Mononuclear cell (primary cell): ENCODE data around the gene RASSF5. TPM values are rescaled to one million over a fixed set of nuclear protein-coding genes. Genes with fewer than 3 reads are reported as not detected.

Experiments
- H3K27me3 ChIP-seq: 2 replicates; pipeline ENCODE4 v1.6.0; 2011; ENCODE audit warnings: low read length, control low read depth; ENCODE audit not compliant: insufficient read depth
- H3K4me1 ChIP-seq: 2 replicates; pipeline ENCODE4 v1.5.1; 2011; ENCODE audit warnings: mild to moderate bottlenecking, low read length, control low read depth; ENCODE audit not compliant: insufficient read depth
- H3K4me3 ChIP-seq: 2 replicates; pipeline ENCODE4 v1.5.1; 2011; ENCODE audit warnings: mild to moderate bottlenecking, low read length, moderate library complexity
- H3K9me3 ChIP-seq: 2 replicates; pipeline ENCODE4 v1.5.1; 2011; ENCODE audit warnings: low read depth, mild to moderate bottlenecking, control low read depth, low read length
- total RNA-seq: library from RNA; depleted of rRNA; stranded (reverse); fragments of >200 nt; gene quantifications from one replicate; pipeline ENCODE4 v1.2.3, GENCODE V29; 2012

RASSF5 gene
- total RNA-seq, 1 donor: 209 TPM

DNA sequence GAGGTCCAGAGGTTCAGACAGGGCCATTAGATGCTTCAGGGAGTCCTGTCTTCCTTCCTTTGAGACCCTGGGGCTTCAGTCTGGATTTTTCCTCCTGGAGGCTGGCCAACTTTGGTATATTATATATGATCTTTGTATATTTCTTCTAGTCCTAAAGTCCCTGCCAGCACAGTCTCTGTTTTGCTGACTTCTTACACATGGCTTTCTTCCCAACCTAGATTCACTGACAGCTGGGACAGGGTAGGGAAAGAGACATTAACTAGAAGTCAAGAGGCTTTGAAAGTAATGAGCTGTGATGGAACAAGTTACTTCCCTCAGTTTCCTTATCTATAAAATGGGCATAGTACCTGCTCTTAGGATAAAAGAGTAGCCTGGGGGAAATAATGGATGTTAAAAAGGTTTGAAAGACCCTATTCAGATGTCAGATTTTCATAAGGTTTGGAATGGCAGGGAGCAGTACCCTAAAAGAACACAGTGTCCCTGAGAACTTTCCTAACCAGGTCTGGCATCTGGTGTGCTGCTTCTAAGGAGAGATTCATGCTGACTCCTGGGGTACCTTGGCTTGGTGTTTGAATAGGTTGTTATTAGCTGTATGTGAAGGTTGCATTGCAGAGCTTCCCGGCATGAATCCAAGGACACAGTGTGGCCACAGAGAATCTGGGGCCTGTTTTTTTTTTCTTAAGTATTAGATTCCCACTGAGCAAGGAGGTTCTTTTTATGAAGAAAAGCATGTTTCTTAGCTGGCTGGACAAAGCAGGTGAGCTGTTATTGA lies 47.6 kb downstream of the RASSF5 start:
- H3K27me3 ChIP-seq: no peaks in the 10 kb centered on the region
- H3K9me3 ChIP-seq: no peaks in the 10 kb centered on the region
- H3K4me3 ChIP-seq: no peak overlapping the region
- H3K4me1 ChIP-seq: peaks cover 72% of the 10 kb centered on the region

DNA sequence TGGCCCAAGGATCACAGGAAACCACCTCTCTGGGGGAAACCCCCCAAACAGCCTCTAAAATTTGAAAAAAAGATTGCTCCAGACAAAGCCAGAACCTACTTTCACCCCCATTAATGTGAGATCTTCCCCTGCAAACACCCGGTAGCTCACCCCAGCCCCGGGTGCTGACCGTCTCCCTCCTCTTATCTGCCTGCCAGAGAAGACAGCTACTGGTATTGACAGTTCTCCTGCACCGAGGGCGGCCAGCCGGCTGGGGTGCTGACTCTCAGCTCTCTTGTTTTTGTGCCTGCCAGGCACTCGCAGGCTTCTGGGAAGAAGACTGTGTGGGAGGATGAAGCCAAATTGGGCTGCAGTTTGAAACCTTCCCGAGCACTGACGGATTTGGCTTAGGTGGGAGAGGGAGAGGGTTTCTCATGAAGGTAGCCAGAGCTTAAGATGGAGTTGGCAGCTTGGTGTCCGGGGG lies 48.2 kb downstream of the RASSF5 start:
- Histone ChIP-seq H3K4me3 (no peak overlapping the region), H3K27me3 (no peaks in the 10 kb centered on the region), H3K4me1 (peaks cover 78% of the 10 kb centered on the region), H3K9me3 (no peaks in the 10 kb centered on the region)

DNA sequence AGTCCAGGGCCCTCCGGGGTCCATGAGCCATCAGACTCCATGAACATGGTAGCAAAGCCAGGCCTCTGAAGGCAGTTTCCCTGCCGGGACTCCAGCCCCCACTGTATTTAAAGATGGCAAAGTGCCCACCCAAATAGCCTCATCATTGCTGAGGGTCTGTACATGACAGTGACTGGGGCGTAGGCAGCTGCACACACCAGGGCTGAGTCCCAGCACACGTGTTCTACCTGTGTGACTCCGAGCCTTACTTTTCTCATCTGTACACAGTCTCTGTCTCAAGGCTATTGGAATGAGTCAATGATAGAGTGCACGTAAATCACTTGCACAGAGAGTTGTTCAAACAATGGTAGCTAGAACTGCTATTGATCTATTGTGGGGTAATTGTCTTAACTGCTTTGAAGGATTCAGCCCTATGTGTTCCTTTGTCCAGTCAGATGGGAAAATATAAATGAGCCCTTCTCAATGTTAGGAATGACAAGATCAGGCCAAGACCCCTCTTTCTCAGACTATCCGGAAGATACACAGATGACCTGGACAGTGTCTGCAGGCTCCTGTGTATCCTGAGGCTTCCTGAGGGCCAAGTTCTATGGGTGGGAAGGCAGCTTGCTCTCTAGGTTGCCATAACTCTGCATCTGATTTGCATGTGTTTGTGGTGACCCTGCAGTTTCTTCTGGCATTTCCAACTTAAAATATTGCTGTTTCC lies 48.9 kb downstream of the RASSF5 start:
- no peaks in the 10 kb centered on the region for H3K27me3 ChIP-seq
- H3K4me1 ChIP-seq: peaks cover 79% of the 10 kb centered on the region
- no peak overlapping the region for H3K4me3 ChIP-seq
- no peaks in the 10 kb centered on the region for H3K9me3 ChIP-seq

DNA sequence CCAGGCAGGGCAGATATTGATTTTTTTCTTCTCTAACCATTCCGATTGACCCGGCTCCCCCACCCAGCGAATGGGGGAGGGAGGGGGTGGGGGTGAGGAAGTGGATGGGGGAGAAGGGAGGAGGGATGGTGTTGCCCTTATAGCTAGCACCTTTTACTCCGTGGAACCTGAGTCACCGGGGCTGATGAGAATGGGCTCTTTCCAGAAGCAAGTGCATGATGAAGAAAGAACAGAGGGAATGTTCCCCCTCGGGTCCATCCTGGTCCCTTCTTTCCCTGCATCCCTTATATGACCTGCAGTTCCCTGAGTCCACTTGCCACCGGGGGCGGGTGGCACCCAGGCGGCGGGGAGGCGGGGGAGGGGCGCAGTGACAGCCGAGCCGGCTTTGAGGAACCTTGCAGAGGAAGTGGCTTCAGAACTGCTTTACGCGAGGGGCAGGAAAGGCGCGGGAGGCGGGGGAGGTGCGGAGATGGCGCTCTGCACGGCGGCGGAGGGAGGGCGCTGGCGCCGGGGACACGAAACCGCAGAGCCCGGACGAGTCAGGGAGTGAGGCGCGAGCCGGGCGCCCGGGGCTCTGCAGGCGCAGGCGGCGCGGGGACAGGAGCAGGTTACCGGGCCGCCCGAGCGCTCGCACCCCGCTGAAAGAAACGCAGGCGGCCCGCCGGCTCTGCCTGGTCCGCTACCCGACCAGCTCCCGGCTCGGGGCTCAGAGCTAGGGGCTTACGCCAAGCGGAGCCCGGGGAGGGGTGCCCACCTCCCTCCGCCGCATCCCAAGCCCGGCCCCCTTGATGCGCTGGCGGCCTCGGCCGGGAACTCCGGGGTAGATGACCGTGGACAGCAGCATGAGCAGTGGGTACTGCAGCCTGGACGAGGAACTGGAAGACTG lies 49.7 kb downstream of the RASSF5 start:
- H3K27me3 ChIP-seq: no peaks in the 10 kb centered on the region
- H3K4me1 ChIP-seq: peaks cover 79% of the 10 kb centered on the region
- H3K9me3 ChIP-seq: no peaks in the 10 kb centered on the region
- H3K4me3 ChIP-seq: peak overlapping the region; percentile 94

DNA sequence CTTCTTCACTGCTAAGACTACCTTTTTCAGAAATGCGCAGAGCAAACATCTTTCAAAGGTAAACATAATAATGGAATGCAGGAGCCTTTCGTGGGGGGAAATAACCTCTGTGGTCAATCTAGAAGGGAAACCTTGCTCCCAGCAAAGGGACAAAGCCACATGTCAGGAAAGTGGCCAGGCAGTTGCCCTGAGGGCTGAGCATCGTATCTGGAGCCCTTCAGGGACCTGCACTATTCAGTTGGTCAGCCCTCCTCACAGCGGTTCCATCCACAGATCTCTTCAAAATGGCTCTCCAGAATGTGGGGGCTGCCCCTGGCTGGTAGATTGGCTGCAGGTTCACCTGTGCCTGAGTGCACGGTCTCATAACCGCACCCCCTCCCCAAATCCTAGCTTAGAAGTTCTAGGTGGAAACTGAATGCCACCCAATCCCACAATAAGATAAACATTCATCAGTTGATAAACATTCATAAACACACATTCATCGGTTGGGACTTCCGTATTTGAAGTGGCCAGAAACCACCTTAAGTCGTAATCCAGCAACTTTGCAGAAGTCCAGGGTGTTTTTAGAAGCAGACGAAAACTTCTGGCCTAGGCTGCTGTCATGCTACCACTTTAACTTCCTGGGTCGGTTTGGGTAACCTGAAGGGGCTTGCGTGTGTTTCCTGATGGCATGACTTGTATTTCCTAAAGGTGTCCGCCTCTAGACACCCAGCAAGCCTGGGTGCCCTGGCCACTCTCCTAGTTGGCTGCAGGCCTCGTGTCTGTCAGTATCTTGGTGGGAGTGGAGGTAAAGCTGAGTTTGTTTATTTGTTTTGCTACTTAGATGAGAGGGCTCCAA lies 50.5 kb downstream of the RASSF5 start:
- Histone ChIP-seq H3K27me3 (no peaks in the 10 kb centered on the region), H3K9me3 (no peaks in the 10 kb centered on the region), H3K4me3 (peak overlapping the region; percentile 94), H3K4me1 (peaks cover 80% of the 10 kb centered on the region)

DNA sequence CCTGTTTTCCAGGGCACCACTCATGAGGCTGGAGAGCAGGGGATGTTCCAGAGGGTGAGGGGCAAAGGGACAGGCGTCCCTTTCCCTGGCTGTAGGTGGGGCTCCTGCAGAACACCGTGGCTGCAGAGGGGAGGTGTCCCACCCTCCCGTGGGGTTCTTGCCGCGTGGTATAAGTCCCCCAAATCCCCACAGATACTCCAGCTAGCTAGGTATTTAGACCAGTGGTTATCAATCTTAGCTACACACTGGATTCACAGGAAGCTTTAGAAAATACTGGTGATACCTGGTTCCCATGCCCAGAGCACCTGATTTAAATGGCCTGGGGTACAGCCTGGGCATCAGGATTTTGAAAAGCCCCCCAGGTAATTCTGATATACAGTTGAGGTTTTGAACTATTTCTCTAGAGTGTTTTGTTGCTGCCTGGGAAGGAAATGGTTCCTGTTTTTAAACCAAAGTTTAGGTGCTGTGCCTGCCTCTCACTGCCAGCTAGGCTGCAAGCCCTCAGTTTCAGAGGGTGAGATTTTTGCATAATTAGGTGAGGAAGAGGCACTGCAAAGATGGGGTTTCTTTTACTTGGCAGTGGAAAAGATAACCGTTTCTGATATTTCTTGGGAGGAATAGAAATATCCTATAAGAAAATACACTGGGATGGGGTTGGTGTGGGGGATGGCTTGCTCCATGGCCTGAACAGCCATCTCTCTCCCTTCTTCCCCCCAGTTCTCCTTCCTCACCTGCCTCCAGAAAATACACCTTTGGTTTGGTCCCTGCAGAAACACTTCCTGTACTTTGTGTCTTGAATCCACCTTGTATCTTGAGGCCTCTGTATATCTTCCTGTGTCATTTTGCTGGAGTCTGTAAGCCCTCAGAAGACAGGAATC lies 51.7 kb downstream of the RASSF5 start:
- Histone ChIP-seq H3K4me1 (peaks cover 89% of the 10 kb centered on the region), H3K4me3 (peak overlapping the region; percentile 94), H3K9me3 (no peaks in the 10 kb centered on the region), H3K27me3 (no peaks in the 10 kb centered on the region)

DNA sequence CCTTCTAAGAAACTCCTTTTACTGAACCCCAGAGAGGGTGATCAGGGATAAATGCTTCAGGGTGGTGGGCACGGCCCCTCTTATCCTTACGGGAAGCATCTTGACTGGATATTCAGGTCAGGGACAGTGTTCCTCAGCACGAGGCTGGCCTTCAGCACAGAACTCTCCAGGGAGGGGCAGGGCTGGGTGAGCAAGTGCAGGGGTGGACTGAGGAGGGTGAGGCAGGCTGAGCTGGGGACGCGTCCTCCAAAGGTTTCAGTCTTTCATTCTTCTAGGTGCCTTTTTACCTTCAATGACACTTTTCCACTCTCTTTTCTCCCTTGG lies 52.3 kb downstream of the RASSF5 start:
- Histone ChIP-seq H3K9me3 (no peaks in the 10 kb centered on the region), H3K4me3 (peak overlapping the region; percentile 94), H3K4me1 (peaks cover 89% of the 10 kb centered on the region), H3K27me3 (no peaks in the 10 kb centered on the region)

DNA sequence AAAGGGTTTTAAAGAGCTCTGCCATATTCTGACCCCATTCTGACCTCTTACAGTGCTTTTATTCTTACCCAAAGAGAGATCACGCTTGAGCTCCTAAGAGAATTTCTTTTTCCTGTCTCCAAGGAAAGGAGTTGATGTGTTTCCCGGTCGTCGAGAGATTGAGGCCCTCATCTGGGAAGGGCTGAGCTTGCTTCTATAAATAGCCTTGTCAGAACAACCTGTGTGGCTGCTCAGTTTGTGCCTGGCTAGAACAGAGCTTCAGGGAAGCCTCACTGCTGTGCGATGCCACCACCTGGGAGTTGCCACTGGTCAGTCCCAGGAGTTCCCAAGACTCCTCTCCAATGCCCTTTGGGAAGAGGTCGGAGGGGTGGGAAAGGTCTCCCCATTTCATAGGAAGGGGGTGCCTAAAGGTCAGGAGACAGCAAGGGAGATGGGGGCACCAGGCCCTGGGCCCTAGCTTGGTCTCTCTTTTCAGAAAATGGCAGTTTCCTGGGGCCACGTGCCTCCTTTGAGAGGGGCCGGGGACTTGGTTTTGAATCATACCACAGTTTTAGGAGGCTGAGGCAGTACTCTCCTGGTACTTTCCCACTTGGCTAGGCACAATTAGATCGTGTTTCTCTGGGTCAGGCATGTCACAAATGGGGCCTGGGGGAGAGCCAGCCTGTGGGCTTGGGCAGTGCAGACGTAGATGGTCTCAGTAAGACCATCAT lies 52.8 kb downstream of the RASSF5 start:
- Histone ChIP-seq H3K4me1 (peaks cover 89% of the 10 kb centered on the region), H3K27me3 (no peaks in the 10 kb centered on the region), H3K9me3 (no peaks in the 10 kb centered on the region), H3K4me3 (peak overlapping the region; percentile 94)

DNA sequence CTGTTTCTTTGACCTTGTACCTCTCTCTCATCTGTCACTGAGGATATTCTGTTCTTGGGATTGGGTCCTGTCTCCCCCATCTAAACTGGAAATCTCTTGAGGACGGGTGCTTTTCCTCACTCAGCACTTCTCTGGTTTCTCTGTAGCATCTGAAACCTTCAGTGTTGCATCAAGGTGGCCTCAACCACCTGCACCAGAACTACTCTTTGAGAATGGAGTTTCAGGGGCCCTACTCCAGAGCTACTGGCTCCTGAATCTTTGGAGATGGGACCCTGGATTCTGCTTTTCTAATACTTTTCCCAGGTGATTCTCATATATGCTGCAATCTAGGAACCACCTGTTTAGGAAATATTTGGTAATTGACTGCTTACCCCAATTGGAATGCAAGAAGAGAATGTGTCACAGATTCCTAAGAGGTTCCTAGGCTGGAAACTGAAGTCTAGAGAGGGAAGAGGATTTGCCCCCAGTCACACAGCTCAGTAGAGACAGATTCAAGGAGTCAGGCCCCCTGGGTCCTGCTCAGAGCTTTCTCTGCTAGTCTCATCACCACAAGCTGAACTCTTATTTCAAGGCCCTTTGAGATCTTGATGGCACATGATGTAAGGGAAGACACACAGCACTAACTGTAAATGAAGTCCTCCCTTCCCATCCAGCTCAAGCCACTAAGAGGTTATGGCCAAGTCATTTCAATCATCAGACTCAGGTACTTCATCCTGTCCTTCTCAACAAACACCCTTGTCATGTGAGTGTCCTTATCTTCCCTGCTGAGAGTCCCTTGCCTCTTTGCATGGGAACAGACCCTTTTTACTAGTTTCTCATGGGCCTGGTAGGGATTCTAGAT lies 56.3 kb downstream of the RASSF5 start:
- H3K9me3 ChIP-seq: no peaks in the 10 kb centered on the region
- H3K4me3 ChIP-seq: no peak overlapping the region
- H3K27me3 ChIP-seq: no peaks in the 10 kb centered on the region
- peaks cover 100% of the 10 kb centered on the region for H3K4me1 ChIP-seq

DNA sequence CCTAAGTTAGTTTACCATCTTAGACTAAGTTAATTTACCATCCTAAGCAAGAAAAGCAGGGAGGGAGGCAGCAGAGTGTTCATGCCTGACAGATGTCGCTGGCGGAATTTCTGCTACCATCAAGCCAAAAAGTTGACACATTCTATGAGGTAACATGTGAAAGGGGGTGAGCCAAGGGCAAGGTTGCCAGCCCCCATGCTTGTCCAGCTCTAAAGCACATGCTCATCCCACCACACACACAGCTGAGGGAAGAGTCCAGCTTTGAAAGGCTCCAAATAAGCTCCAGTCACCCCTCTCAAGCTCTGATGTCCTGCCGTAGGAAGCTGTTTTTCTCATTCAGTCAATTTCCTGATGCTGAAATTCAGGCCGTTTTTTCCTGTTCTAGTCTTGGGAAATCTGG lies 58.7 kb downstream of the RASSF5 start:
- Histone ChIP-seq H3K9me3 (no peaks in the 10 kb centered on the region), H3K27me3 (no peaks in the 10 kb centered on the region), H3K4me1 (peaks cover 99% of the 10 kb centered on the region), H3K4me3 (no peak overlapping the region)

DNA sequence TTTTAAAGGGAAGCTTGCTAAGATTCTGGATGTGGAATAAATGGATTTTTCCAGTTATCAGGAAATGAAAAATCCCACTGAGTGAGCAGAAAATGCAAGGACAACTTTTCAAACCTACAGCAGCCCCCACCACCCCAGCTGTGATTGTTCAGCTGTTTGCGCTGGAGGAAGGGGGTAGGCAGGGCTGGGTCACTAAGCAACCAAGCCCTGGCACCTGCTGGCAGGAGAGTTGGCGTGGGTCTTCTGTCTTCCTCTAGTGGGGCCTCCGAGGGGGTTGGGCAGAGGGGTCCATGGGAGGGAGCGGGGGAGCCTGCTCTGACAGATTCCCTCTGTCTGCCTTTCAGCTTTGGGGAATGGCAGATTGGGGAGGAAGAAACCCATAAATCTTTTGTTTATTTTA lies 59.7 kb downstream of the RASSF5 start:
- Histone ChIP-seq H3K9me3 (no peaks in the 10 kb centered on the region), H3K27me3 (no peaks in the 10 kb centered on the region), H3K4me3 (no peak overlapping the region), H3K4me1 (peaks cover 98% of the 10 kb centered on the region)

DNA sequence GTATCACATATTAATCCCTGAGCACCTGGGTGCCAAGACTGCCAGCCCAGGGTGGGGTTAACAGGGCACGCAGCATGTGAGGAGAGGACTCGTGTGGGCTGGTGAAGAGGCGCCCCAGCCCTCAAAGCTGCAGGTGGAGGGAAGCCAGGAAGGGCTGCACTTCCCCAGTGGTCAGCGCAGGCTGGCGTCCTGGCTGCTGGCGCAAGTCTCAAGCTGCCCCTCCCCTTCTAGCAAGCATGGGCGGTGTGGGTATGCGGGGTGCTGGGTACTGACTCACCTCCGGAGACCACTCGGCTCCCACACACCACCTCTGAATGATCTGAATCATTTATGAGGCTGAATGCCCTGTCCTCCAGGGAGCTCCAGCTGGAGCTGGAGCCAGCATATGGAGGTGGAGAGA lies 60.9 kb downstream of the RASSF5 start:
- H3K9me3 ChIP-seq: no peaks in the 10 kb centered on the region
- H3K4me1 ChIP-seq: peaks cover 98% of the 10 kb centered on the region
- no peaks in the 10 kb centered on the region for H3K27me3 ChIP-seq
- no peak overlapping the region for H3K4me3 ChIP-seq
